HUES48 (cell line): ENCODE results near the gene TIMD4.
A peak's percentile ranks its signal among the peaks of the same experiment; 100 is the strongest.

Source experiments
- H3K27ac ChIP-seq: one replicate; pipeline ENCODE4 v1.7.0; 2013; ENCODE audit warnings: low read depth, low read length, inconsistent platforms
- H3K27me3 ChIP-seq: 2 replicates; pipeline ENCODE4 v1.6.1; 2013; ENCODE audit warnings: mild to moderate bottlenecking, low read length; ENCODE audit not compliant: control insufficient read depth, insufficient read depth
- H3K36me3 ChIP-seq: 2 replicates; pipeline ENCODE4 v1.6.1; 2013; ENCODE audit warnings: low read length; ENCODE audit not compliant: control insufficient read depth, insufficient read depth
- H3K4me1 ChIP-seq: 2 replicates; pipeline ENCODE4 v1.6.1; 2013; ENCODE audit warnings: mild to moderate bottlenecking, low read length; ENCODE audit not compliant: control insufficient read depth, insufficient read depth
- H3K4me3 ChIP-seq: 2 replicates; pipeline ENCODE4 v1.5.1; 2013; ENCODE audit warnings: mild to moderate bottlenecking, low read depth, low read length
- H3K9ac ChIP-seq: 2 replicates; pipeline ENCODE4 v1.6.1; 2013; ENCODE audit warnings: mild to moderate bottlenecking, low read depth, low read length, moderate library complexity
- H3K9me3 ChIP-seq: 2 replicates; pipeline ENCODE4 v1.6.1; 2013; ENCODE audit warnings: low read length; ENCODE audit not compliant: control insufficient read depth, insufficient read depth

Gene TIMD4

GRCh38 chr5:156922207-156922792 is 40.7 kb downstream of the TIMD4 start:
- Histone ChIP-seq H3K27ac (no peak overlapping the region), H3K9me3 (no peaks in the 10 kb centered on the region), H3K4me3 (no peak overlapping the region), H3K9ac (no peak overlapping the region), H3K4me1 (peaks cover 10% of the 10 kb centered on the region), H3K36me3 (no peaks in the 10 kb centered on the region), H3K27me3 (no peaks in the 10 kb centered on the region)

- Histone ChIP-seq H3K4me3 (no peak overlapping the region), H3K4me1 (peaks cover 10% of the 10 kb centered on the region), H3K36me3 (no peaks in the 10 kb centered on the region), H3K9ac (no peak overlapping the region), H3K9me3 (no peaks in the 10 kb centered on the region), H3K27me3 (peaks cover 9% of the 10 kb centered on the region), H3K27ac (no peak overlapping the region)
These were observed 42.1 kb downstream of the TIMD4 start for GRCh38 chr5:156920861-156921431.

- peaks cover 16% of the 10 kb centered on the region for H3K27me3 ChIP-seq
- H3K4me3 ChIP-seq, result no peak overlapping the region
- H3K36me3 ChIP-seq, result no peaks in the 10 kb centered on the region
- no peaks in the 10 kb centered on the region for H3K9me3 ChIP-seq
- peak overlapping the region; percentile 61 for H3K27ac ChIP-seq
- H3K4me1 ChIP-seq, result peaks cover 10% of the 10 kb centered on the region
- H3K9ac ChIP-seq, result no peak overlapping the region; the same call in 1 of the 2 replicates
These were observed 42.8 kb downstream of the TIMD4 start for GRCh38 chr5:156920042-156920860.

- Histone ChIP-seq H3K9me3 (no peaks in the 10 kb centered on the region), H3K36me3 (no peaks in the 10 kb centered on the region), H3K27me3 (peaks cover 20% of the 10 kb centered on the region), H3K9ac (no peak overlapping the region), H3K4me3 (no peak overlapping the region), H3K4me1 (peaks cover 27% of the 10 kb centered on the region), H3K27ac (no peak overlapping the region)
These were observed 44.6 kb downstream of the TIMD4 start for GRCh38 chr5:156918311-156918845.

- peak overlapping the region; percentile 95 for H3K27ac ChIP-seq
- peak overlapping the region; percentile 31; the same call in 1 of the 2 replicates for H3K4me3 ChIP-seq
- H3K9ac ChIP-seq, result peak overlapping the region; percentile 25; the same call in 1 of the 2 replicates
- H3K36me3 ChIP-seq, result no peaks in the 10 kb centered on the region
- peaks cover 31% of the 10 kb centered on the region for H3K4me1 ChIP-seq
- peaks cover 36% of the 10 kb centered on the region for H3K27me3 ChIP-seq
- no peaks in the 10 kb centered on the region for H3K9me3 ChIP-seq
These were observed 48.7 kb downstream of the TIMD4 start for GRCh38 chr5:156914371-156914737.

- peak overlapping the region; percentile 95 for H3K27ac ChIP-seq
- H3K9ac ChIP-seq, result peak overlapping the region; percentile 62
- H3K4me3 ChIP-seq, result peak overlapping the region; percentile 44
- peaks cover 36% of the 10 kb centered on the region for H3K27me3 ChIP-seq
- no peaks in the 10 kb centered on the region for H3K36me3 ChIP-seq
- H3K9me3 ChIP-seq, result no peaks in the 10 kb centered on the region
- peaks cover 31% of the 10 kb centered on the region for H3K4me1 ChIP-seq
These were observed 49.2 kb downstream of the TIMD4 start for GRCh38 chr5:156913719-156914370.

- H3K27ac ChIP-seq, result peak overlapping the region; percentile 95
- H3K9ac ChIP-seq, result peak overlapping the region; percentile 62
- H3K4me3 ChIP-seq, result peak overlapping the region; percentile 44
These were observed 49.7 kb downstream of the TIMD4 start for GRCh38 chr5:156913355-156913718.

GRCh38 chr5:156912869-156913268 is 50.2 kb downstream of the TIMD4 start:
- peaks cover 36% of the 10 kb centered on the region for H3K27me3 ChIP-seq
- H3K36me3 ChIP-seq, result no peaks in the 10 kb centered on the region
- H3K4me3 ChIP-seq, result no peak overlapping the region
- no peaks in the 10 kb centered on the region for H3K9me3 ChIP-seq
- peaks cover 31% of the 10 kb centered on the region for H3K4me1 ChIP-seq
- no peak overlapping the region for H3K9ac ChIP-seq
- H3K27ac ChIP-seq, result peak overlapping the region; percentile 95

More at GRCh38 chr5:156913355-156913718, 49.7 kb downstream of the TIMD4 start:
- Histone ChIP-seq H3K27me3 (peaks cover 36% of the 10 kb centered on the region), H3K9me3 (no peaks in the 10 kb centered on the region), H3K36me3 (no peaks in the 10 kb centered on the region), H3K4me1 (peaks cover 31% of the 10 kb centered on the region)

- Histone ChIP-seq H3K27ac (no peak overlapping the region), H3K4me3 (no peak overlapping the region), H3K27me3 (peaks cover 20% of the 10 kb centered on the region), H3K36me3 (no peaks in the 10 kb centered on the region), H3K9ac (no peak overlapping the region), H3K4me1 (peaks cover 21% of the 10 kb centered on the region), H3K9me3 (no peaks in the 10 kb centered on the region)
These were observed 53.8 kb downstream of the TIMD4 start for GRCh38 chr5:156909180-156909579.

- Histone ChIP-seq H3K9ac (no peak overlapping the region), H3K36me3 (no peaks in the 10 kb centered on the region), H3K27me3 (peaks cover 9% of the 10 kb centered on the region), H3K4me1 (peaks cover 6% of the 10 kb centered on the region; the same call in 1 of the 2 replicates), H3K27ac (no peak overlapping the region), H3K4me3 (no peak overlapping the region), H3K9me3 (no peaks in the 10 kb centered on the region)
These were observed 55.4 kb downstream of the TIMD4 start for GRCh38 chr5:156907667-156908066.
